Panc1 (cell line): ENCODE measurements around the gene FRMD4A.

Experiments used
- POLR2AphosphoS5 ChIP-seq: IDR thresholded peaks from 2 replicates; pipeline ENCODE4 v1.6.1; 2012; ENCODE audit warnings: mild to moderate bottlenecking, low read depth, low read length, moderate library complexity
- REST ChIP-seq, 2 experiments: IDR thresholded peaks; 2 replicates each; pipeline ENCODE4 v1.6.1; 2011 to 2012; ENCODE audit warnings: low read depth in 2 of 2, control low read depth in 1 of 2, low read length in 1 of 2, mild to moderate bottlenecking in 1 of 2, moderate library complexity in 1 of 2; ENCODE audit not compliant: insufficient read depth in 1 of 2
- SIN3A ChIP-seq: IDR thresholded peaks from 2 replicates; pipeline ENCODE4 v1.6.1; 2012; ENCODE audit warnings: low read depth, mild to moderate bottlenecking, low read length, moderate library complexity, borderline replicate concordance; ENCODE audit not compliant: insufficient read depth
- TCF7L2 ChIP-seq: IDR thresholded peaks from 2 replicates; pipeline ENCODE4 v1.6.1; 2011; ENCODE audit warnings: mild to moderate bottlenecking, low read depth, low read length, inconsistent platforms
- TF ChIP-seq, protein P1 (sequence below): fragments of 450-650 bp; IDR thresholded peaks from 2 replicates; pipeline ENCODE4 v1.5.1; 2017; ENCODE audit warnings: mild to moderate bottlenecking

DNA sequence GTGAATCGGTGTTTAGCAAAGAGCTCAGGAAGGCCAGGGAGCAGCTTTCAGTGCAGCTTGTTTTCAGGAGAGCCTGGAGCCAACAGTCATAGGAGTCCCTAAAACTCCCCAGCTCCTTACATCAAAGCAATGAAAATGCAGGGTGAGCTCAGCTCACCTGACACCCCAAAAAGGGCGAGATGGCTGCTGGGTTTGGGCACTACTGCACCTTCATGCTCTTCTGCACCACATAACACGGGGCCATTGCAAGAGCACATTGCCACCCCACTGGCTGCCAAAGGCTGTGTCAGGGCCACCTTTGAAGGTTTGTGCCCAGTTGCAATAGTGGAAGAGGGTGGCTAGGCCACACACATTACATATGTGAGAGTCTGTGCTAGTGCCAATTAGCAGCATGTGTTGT is 25.0 kb upstream of the FRMD4A start:
- TF ChIP-seq, protein P1, sequence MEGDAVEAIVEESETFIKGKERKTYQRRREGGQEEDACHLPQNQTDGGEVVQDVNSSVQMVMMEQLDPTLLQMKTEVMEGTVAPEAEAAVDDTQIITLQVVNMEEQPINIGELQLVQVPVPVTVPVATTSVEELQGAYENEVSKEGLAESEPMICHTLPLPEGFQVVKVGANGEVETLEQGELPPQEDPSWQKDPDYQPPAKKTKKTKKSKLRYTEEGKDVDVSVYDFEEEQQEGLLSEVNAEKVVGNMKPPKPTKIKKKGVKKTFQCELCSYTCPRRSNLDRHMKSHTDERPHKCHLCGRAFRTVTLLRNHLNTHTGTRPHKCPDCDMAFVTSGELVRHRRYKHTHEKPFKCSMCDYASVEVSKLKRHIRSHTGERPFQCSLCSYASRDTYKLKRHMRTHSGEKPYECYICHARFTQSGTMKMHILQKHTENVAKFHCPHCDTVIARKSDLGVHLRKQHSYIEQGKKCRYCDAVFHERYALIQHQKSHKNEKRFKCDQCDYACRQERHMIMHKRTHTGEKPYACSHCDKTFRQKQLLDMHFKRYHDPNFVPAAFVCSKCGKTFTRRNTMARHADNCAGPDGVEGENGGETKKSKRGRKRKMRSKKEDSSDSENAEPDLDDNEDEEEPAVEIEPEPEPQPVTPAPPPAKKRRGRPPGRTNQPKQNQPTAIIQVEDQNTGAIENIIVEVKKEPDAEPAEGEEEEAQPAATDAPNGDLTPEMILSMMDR, result no peak
- TF ChIP-seq REST (IDR thresholded peaks at IDR 0.05; ENCODE audit: insufficient read depth in 1 of 2, low read depth in 2 of 2, low read length in 1 of 2) (no peak), POLR2AphosphoS5 (no peak), TCF7L2 (no peak), SIN3A (no peak)
